Muscle of leg (tissue), 11 donors: ENCODE data around the gene ADGRA1. TPM values are rescaled to one million over a fixed set of nuclear protein-coding genes. Genes with fewer than 3 reads are reported as not detected.

Experiments
- DNase-seq: peaks from one replicate; pipeline ENCODE4 v3.0.0; 2013
- H3K27ac ChIP-seq: one replicate; pipeline ENCODE4 v1.5.1; 2013; ENCODE audit warnings: mild to moderate bottlenecking, low read length, control low read depth
- H3K27me3 ChIP-seq: one replicate; pipeline ENCODE4 v1.6.1; 2013; ENCODE audit warnings: low read length; ENCODE audit not compliant: control insufficient read depth, insufficient read depth
- H3K36me3 ChIP-seq: one replicate; pipeline ENCODE4 v1.6.1; 2013; ENCODE audit warnings: low read length; ENCODE audit not compliant: control insufficient read depth, insufficient read depth
- H3K4me1 ChIP-seq: one replicate; pipeline ENCODE4 v1.6.1; 2013; ENCODE audit warnings: low read length; ENCODE audit not compliant: control insufficient read depth, insufficient read depth
- H3K4me3 ChIP-seq: one replicate; pipeline ENCODE4 v1.5.1; 2013; ENCODE audit warnings: low read length, control low read depth
- H3K9me3 ChIP-seq: replicated peaks from 2 replicates; pipeline ENCODE4 v1.6.1; 2013; ENCODE audit warnings: low read depth, low read length; ENCODE audit not compliant: control insufficient read depth
- WGBS: methylation state at CpG from one replicate; pipeline ENCODE4 v1.1.5; 2013; ENCODE audit warnings: missing lambda C conversion rate; ENCODE audit not compliant: insufficient coverage; 5-methylcytosine and 5-hydroxymethylcytosine counted together
- polyA plus RNA-seq, 8 donors: library from polyadenylated mRNA; unstranded; fragments of 120-200 nt; gene quantifications; one replicate each; pipeline versions ENCODE4 v1.2.1 to v1.2.3, GENCODE V29; 2013; ENCODE audit warnings: inconsistent platforms in 1 of 8, low replicate concordance in 1 of 8; ENCODE audit not compliant: insufficient read length in 8 of 8, insufficient read depth in 1 of 8
- total RNA-seq: library from RNA; stranded (reverse); fragments of 120-200 nt; gene quantifications from one replicate; pipeline ENCODE4 v1.2.4, GENCODE V29; 2013

Gene ADGRA1
- total and polyA plus RNA-seq, 9 donors, result 0.80 to 3.5 (median 2.9) TPM

DNA sequence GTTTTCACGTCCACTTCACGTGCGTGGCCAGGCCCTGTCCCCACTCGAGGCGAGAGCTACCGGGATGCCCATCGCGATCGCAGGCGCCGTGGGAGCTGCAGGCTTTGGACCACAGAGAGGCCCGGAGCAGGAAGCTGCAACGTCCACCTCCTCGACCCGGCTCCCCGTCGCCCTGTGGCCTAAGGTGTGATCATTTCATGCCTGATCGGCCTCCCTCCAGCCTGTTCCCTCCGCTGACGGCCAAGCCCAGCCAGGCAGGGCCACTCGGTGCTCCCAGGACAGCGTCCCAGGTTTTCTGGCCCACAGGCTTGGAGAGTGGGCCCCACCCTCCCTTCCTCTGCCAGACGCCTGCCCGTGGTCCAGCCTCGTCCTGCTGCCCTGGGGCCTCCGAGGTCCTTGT, 91.9 kb downstream of the ADGRA1 start:
- no peaks in the 10 kb centered on the region for H3K36me3 ChIP-seq
- H3K4me1 ChIP-seq, result no peaks in the 10 kb centered on the region
- no peak overlapping the region for H3K4me3 ChIP-seq
- 62% methylated on average over 26 of the region's 26 CpGs for whole genome bisulfite sequencing
- no peak for DNase-seq
- peaks cover 8% of the 10 kb centered on the region for H3K27me3 ChIP-seq
- H3K9me3 ChIP-seq, result no peaks in the 10 kb centered on the region
- H3K27ac ChIP-seq, result no peak overlapping the region

DNA sequence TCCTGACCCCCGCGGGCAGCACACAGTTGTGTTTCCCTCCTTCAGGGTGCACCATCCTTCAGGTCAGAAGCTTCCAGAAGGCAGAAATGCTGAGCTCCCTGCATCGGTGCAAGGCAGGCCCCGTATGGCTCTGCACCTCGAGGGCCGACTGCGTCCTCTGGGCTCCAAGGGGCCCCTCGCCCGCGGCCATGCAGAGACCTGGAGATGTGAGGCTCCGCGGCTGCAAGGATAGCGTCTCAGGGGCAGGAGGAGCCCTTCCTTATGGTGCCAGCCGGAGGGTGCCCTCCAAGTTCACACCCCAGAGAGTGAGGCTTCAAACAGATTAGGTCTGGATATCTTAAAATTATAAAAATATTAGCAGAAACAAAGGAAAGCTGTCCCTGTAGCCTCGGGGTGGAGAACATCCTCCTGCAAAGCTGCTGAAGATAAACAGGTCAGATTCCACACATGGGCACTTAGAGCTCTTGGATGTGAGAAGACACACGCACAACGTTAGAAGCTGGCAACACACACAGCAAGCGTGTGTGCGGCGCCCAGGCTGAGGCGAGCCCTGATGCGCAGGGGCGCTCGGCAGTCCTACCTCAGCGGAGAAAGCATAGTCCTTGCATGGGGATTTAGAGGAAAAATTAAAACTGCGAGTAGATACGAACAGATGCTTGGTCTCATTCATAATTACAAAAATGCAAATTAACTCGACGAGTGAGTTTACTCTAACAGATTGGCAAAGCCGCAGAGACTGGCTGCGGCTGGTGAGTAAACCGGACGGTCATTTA, 92.7 kb downstream of the ADGRA1 start:
- Histone ChIP-seq H3K27ac (no peak overlapping the region), H3K4me3 (no peak overlapping the region), H3K4me1 (no peaks in the 10 kb centered on the region), H3K27me3 (peaks cover 11% of the 10 kb centered on the region), H3K9me3 (no peaks in the 10 kb centered on the region), H3K36me3 (no peaks in the 10 kb centered on the region)
- no peak for DNase-seq
- 78% methylated on average over 16 of the region's 33 CpGs for WGBS

DNA sequence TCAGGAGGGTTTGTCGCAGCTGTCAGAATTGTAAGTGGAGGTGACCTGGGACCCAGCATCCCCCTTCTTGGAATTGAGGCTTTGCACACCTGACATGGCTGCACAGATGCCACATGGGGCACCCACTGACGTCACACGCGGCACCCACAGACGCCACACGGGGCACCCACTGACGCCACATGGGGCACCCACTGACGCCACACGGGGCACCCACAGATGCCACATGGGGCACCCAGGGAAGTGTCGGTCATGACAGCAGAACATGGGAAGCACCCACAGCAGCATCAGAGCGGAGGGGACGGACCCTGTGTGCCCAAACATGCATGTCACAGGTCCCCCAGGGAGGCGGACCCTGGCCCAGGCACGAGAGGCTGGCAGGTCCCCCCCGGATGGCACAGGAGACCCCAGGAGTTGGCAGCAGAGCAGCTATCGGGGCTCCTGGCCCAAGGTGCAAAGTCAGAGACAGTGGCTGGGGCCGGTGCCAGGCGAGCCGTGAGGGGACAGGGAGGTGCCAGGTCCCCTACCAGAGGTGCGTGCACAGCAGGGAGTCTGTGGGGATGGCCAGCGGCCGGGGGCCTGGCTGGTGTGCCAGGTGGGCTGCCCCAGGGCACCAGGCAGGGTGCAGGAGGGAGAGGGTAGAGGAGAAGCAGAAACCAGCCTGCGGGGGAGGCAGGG, 93.4 kb downstream of the ADGRA1 start:
- peaks cover 16% of the 10 kb centered on the region for H3K27me3 ChIP-seq
- no peak for DNase-seq
- no peak overlapping the region for H3K27ac ChIP-seq
- H3K4me3 ChIP-seq, result no peak overlapping the region
- H3K36me3 ChIP-seq, result no peaks in the 10 kb centered on the region
- H3K9me3 ChIP-seq, result no peaks in the 10 kb centered on the region
- peaks cover 3% of the 10 kb centered on the region for H3K4me1 ChIP-seq
- 90% methylated on average over 23 of the region's 23 CpGs for WGBS

Other genes starting within 250 kb of the ADGRA1 start
- 0.22 TPM for gene CFAP46, start 145.4 kb upstream of the ADGRA1 start, total RNA-seq
- 1 to 10 TPM in 1 of 8 donors, under 1 TPM in 7; 0.38 to 1.1 (median 0.67) TPM for gene CFAP46, start 145.4 kb upstream of the ADGRA1 start, polyA plus RNA-seq
- gene KNDC1, start 72.3 kb downstream of the ADGRA1 start, total RNA-seq, result 2.7 TPM
- 1 to 10 TPM; 1.5 to 9.8 (median 4.5) TPM for gene KNDC1, start 72.3 kb downstream of the ADGRA1 start, polyA plus RNA-seq
- gene UTF1, start 142.3 kb downstream of the ADGRA1 start, total RNA-seq, result not detected
- gene UTF1, start 142.3 kb downstream of the ADGRA1 start, polyA plus RNA-seq, result not detected
- gene VENTX, start 149.9 kb downstream of the ADGRA1 start, total RNA-seq, result 0.04 TPM
- gene VENTX, start 149.9 kb downstream of the ADGRA1 start, polyA plus RNA-seq, result under 1 TPM; 0.11 to 0.24 (median 0.17) TPM
- gene ADAM8, start 188.9 kb downstream of the ADGRA1 start, total RNA-seq, result 1.4 TPM
- gene ADAM8, start 188.9 kb downstream of the ADGRA1 start, polyA plus RNA-seq, result 1 to 10 TPM; 1.4 to 3.0 (median 2.0) TPM
- 38.0 TPM for gene TUBGCP2, start 220.9 kb downstream of the ADGRA1 start, total RNA-seq
- gene TUBGCP2, start 220.9 kb downstream of the ADGRA1 start, polyA plus RNA-seq, result 10 to 100 TPM; 33.6 to 51.2 (median 39.8) TPM
- 22.3 TPM for gene ZNF511, start 221.0 kb downstream of the ADGRA1 start, total RNA-seq
- 10 to 100 TPM; 30.8 to 43.9 (median 37.4) TPM for gene ZNF511, start 221.0 kb downstream of the ADGRA1 start, polyA plus RNA-seq
- gene CALY, start 249.0 kb downstream of the ADGRA1 start, total RNA-seq, result not detected
- gene CALY, start 249.0 kb downstream of the ADGRA1 start, polyA plus RNA-seq, result under 1 TPM in 2 of 8 donors, not detected in 6; 0.08 to 0.16 TPM